Activated CD8-positive, alpha-beta memory T cell treated with anti-CD3 and anti-CD28 coated beads for 48 hours (primary cell): ENCODE measurements around the gene KCTD6.

Experiments
- DNase-seq, 3 experiments: peaks; one replicate each; pipeline ENCODE4 v3.0.0-alpha.2; 2020; ENCODE audit warnings: low read depth in 2 of 3, low spot score in 2 of 3

The KCTD6 gene

DNA sequence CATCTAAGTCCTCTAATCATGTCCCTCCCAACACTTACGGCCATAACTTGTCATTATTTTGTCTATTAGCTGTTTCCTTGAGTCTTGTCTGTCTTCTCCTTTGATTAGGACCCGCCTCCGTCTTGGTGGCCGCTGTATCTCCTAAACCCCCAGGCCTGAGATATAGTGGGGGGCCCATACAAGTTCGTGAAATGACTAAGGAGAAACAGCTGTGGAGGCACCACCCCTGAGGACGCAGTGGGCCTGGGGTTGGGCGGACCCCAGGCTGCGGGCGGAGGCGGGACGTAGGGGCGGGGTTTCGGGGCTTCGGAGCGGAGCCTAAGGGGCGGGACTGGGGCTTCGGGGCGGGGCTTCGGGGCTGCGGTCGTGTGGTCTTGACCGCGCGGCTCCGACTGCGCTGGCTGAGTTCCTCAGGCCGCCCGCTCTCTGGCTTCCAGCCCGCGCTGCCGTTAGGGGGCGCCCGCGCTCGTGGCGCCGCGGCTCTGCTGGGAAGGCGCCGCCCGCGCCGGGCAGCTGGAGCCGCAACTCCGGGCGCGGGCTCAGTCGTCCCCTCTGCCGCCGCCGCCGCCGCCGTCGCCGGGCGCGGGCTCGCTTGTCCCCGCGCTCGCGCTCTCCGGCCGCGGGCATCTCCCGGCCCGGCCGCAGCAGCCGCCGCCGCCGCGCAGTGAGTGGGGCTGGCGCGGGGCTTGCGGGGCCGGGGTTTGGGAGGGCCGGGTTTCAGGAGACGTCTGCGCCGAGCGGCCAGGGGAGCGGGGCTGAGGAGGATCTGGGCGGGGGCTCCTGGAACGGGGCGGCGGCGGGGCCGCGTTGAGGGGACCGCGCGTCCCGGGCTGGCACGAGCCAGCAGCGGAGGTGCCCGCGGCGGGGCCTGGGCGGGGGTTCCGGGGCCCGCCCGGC lies at the start of gene KCTD6:
TSS of gene KCTD6 (plus strand) at position 591 of the 897 bp plus-strand sequence. CDS start 6,660 bp downstream, outside the sequence.
- peak; percentile 72 to 77 (median 75) for DNase-seq

DNA sequence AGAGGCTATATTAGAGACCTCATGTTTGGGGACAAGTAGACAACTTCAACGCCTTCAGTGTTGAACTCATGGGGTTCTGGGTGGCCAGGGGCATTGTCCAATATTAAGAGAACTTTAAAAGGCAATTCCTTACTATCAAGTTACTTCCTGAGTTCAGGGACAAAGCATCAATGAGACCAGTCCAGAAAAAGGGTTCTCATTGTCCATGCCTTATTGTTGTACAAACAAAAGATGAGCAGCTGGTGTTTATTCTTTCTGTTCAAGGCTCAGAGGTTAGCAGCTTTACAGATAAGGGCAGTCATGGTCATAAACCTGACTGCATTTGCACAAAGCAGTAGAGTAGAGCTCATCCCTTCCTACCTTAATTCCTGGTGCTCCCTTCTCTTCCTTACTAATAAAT lies 39.7 kb upstream of the KCTD6 start:
- no peak for DNase-seq

GRCh38 chr3:58459160-58459559 lies 32.7 kb upstream of the KCTD6 start:
- no peak for DNase-seq

GRCh38 chr3:58462829-58463180 lies 29.1 kb upstream of the KCTD6 start:
- no peak for DNase-seq

DNA sequence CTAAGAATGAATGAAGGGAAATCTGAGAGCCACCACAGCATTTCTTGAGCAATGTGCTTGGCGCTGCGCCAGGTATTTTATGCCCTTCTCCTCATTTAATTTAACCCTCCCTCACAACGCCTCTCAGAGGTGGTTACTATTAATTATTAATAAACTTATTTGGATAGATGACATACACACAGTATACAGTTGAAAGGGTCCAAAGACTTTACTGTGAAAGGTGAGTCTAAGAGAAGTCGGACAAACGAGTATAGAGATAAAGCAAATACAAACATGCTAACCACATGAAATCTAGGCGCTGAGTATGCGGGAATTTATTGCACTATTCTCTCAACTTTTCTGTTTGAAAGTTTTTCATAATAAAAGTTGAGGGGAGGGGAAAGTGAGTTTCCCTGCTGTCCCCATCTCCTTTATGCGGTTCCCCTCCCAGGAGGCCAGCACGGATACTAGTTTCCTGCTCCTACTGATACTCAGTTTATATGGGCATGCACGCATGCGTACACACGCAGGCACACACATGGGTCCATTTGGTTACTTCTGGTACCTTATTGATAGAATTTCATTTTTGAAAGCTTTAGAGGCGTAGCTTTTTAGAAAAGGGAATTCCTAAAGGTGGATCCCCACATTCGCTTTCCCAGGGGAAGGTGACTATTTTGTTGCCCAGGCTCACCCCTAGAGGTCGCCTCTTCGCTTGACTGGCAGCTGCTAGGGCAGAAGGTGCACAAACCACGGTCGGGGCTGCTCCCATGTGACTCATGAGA lies 28.5 kb upstream of the KCTD6 start:
- DNase-seq: peak; percentile 47 to 62 (median 52)

- no peak for DNase-seq
Measured at GRCh38 chr3:58463942-58464271, 28.0 kb upstream of the KCTD6 start.

- DNase-seq: no peak
Measured at GRCh38 chr3:58464866-58465265, 27.0 kb upstream of the KCTD6 start.

- no peak for DNase-seq
Measured at GRCh38 chr3:58466899-58467563, 24.9 kb upstream of the KCTD6 start.

DNA sequence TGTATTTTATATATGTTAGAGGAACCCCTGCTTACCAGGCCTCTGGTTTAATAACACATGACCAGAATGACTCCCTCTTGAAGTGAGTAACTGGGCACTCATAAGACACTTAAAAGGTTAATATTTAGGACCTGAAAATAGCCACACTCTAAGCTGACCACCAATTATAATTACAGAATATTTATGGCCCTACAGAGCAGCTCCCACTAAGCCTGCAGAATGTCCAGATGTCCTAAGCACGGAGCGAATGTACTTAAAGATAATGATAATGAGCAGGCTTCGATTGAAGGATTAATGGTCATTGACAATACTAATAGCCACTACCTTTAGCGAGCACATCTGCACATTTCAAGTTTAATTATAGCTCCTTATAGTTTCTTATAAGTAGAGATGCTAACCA lies 22.8 kb upstream of the KCTD6 start:
- DNase-seq: no peak

DNA sequence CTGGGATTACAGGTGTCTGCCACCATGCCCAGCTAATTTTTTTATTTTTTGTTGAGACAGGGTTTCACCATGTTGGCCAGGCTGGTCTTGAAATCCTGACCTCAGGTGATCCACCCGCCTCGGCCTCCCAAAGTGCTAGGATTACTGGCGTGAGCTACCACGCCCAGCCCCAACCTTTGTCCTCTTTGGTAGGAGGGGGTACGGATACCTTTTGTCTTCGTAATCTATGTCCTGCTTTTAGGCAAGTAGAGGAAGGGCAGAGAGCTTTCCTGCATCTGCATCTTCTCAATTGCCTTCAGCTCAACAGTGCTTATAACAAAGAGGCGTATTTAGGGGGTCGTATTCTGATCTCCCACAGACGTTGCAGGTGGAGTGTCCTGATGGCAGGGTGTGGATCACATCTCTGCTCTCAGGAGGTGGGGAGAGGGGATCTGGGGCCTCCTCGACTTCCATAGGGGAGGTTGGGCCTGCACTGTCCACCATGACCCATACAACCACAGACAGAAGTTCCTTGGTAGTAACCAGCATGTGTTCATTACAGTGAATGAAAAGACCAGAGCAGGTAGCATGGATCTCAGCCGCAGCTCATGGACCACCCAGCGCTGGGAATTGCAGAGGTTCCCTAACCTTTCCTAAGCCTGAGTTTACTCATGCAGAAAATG lies 21.4 kb upstream of the KCTD6 start:
- no peak for DNase-seq

DNA sequence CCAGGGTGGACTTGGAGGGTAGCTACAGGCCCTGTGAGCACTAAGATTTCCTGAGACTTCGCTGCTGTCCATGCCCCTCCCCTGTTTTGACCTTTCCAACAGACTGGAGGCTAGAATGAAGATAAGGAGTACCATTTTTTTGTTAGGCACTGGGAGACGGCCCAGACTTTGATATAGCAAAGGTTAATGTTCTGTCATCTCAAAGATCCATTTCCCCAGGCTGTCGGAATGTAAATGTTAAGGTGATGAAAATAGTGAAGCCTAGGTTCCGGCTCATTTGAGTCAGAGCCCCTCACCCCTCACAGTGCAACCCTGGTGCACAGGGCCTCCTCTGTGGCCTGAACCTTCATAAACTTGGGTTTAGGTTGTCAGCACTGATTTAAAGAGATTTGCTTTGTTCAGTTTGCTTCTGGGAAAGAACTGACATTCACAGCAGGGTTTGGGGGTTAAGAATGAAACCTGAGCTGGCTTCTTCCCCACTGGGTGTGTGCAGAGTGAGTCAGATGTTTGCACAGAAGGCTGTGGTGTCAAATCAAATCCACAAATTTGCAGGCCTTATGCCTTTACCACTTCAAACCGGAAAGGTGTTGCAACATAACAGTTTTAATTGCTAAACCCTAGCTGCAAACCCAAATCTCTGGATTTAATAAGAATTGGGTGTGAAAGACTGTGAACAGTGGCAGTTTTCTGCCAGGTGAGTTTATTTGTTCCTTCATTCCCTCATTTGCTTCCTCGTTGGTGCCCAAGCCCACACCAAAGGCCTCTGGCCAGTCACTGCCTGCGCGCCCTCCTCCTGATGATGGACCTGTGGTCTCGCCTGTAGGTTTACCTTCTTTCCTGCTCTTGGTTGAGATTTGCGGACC lies 20.6 kb upstream of the KCTD6 start:
- peak in 2 of 3 experiments; percentile 22 to 28 for DNase-seq

DNA sequence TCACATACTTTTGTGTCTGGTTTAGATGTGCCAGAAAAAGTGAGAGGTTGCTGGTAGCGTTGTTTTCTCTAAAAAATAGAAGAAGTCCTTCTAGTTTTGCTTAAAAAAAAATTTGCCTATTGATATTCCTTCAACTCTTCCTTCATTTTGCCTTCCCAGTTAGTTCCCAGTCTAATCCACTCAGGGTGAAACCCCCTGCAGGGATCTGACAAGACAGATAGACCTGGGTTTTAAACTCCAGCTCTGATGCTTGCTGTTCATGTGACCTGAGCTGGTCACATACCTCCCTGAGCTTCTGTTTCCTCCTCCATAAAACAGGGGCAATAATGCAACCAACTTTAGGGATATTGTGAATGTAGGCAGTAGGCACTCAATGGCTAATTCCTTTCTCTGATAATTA lies 18.6 kb upstream of the KCTD6 start:
- DNase-seq: no peak

GRCh38 chr3:58474348-58474911 lies 17.5 kb upstream of the KCTD6 start:
- no peak for DNase-seq

DNA sequence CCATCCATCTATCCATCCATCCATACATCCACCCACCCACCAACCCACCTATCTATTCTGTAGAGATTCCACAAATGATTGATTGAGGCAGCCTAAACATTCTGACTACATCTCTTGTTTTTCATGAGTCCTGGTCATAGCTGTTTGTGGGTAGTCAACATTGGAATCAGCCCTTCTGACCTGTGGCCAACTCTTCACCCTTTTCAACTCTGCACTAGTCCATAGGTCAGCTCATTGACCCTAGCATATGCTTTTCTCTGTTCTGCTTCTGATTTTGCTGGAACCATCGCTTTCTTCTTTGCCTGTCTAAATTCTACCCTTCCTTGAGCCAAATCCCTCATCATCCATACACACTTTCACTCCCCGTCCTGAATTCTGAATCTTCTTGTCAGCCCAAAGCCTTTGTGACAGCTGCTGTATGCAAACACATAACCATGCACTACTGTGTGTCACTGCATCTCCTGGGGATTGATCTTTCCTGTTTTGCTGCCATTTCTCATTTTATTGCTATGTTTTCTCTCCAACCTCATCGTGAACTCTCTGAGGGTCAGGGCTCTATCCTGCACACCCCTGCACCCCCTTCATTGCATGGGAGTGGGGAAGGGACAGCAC lies 16.8 kb upstream of the KCTD6 start:
- DNase-seq: no peak

GRCh38 chr3:58478781-58479180 lies 13.1 kb upstream of the KCTD6 start:
- DNase-seq: no peak

DNA sequence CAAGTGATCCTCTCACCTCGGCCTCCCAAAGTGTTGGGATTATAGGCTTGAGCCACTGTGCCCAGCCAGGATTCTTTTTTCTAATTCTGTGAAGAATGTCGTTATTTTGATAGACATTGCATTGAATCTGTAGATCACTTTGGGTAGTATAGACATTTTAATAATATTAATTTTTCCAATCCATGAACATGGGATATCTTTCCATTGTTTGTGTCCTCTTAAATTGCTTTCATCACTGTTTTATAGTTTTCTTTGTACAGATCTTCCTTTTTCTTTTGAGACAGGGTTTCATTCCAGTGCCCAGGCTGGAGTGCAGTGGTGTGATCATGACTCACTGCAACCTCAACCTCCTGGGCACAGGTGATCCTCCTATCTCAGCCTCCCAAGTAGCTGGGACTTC lies 11.6 kb upstream of the KCTD6 start:
- no peak for DNase-seq

- no peak for DNase-seq
Measured at GRCh38 chr3:58482917-58483636, 8.8 kb upstream of the KCTD6 start.

- no peak for DNase-seq
Measured at GRCh38 chr3:58484045-58484721, 7.7 kb upstream of the KCTD6 start.

DNA sequence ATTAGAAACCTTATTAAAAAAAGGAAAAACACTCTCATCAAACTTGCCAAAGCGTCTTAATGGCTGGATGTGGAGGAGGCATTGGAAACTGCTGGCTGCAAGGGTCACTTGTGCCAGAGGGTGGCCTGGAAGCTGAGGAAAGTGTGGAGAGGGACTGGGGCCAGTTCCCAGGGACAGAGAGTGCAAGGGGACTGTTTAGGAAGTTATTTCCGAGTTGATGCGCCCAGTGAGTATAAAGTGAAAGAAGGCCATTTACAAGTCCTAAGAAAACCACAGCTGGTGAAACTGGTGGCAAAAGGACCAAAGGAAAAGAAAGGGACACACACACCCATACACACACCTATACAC lies 7.2 kb upstream of the KCTD6 start:
- no peak for DNase-seq
